Duodenal mucosa (tissue), 2 donors: Measurements from ENCODE around the gene ZFP36.
"Not testable (repeated sequence)": the region's sequence is repeated elsewhere in the genome, so short reads cannot be mapped to it uniquely, and the experiment has no call there.

Source experiments
- H3K27ac ChIP-seq: one replicate; pipeline ENCODE4 v1.7.0; 2013; ENCODE audit warnings: low read depth, low read length
- H3K27me3 ChIP-seq, 2 donors: one replicate each; pipeline ENCODE4 v1.7.0; 2013; ENCODE audit warnings: low read length in 2 of 2, control low read depth in 1 of 2; ENCODE audit not compliant: insufficient read depth in 2 of 2, control insufficient read depth in 1 of 2
- H3K36me3 ChIP-seq, 2 donors: one replicate each; pipeline ENCODE4 v1.7.0; 2013; ENCODE audit warnings: low read length in 2 of 2, control low read depth in 1 of 2; ENCODE audit not compliant: insufficient read depth in 2 of 2, control insufficient read depth in 1 of 2
- H3K4me1 ChIP-seq, 2 donors: one replicate each; pipeline ENCODE4 v1.7.0; 2013; ENCODE audit warnings: low read length in 2 of 2, control low read depth in 1 of 2; ENCODE audit not compliant: insufficient read depth in 2 of 2, control insufficient read depth in 1 of 2
- H3K4me3 ChIP-seq, 2 donors: one replicate each; pipeline ENCODE4 v1.7.0; 2013; ENCODE audit warnings: low read length in 2 of 2, low read depth in 1 of 2
- H3K9ac ChIP-seq, 2 donors: one replicate each; pipeline ENCODE4 v1.7.0; 2013; ENCODE audit warnings: low read length in 2 of 2, low read depth in 1 of 2
- H3K9me3 ChIP-seq, 2 donors: one replicate each; pipeline ENCODE4 v1.7.0; 2013; ENCODE audit warnings: low read length in 2 of 2, control low read depth in 1 of 2; ENCODE audit not compliant: control insufficient read depth in 1 of 2

ZFP36 gene

DNA sequence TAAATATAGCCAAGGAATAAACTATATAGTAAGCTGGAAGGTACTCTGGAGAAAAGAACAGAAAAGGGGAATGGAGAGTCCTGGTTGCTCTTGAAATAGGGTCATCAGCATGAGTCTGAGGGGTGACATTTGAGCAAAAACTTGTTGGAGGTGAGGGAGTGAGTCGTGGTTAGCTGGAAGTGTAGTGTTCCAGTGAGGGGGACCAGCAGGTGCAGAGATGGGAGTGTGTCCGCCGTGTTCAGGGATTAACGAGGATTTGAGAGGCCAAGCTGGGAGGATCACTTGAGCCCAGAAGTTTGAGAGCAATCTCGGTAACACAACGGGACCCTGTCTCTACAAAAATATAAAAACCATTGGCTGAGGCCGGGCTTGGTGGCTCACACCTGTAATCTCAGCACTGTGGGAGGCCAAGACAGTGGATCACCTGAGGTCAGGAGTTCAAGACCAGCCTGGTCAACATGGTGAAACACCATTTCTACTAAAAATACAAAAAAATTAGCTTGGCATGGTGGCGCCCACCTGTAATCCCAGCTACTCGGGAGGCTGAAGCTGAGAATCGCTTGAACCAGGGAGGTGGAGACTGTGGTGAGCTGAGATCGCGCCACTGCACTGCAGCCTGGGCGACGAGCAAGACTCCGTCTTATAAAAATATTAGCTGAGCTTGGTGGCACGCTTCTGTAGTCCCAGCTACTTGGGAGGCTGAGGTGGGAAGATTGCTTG, 39.9 kb downstream of the ZFP36 start:
- Histone ChIP-seq H3K9me3 (no peaks in the 10 kb centered on the region), H3K27ac (no peak overlapping the region), H3K27me3 (no peaks in the 10 kb centered on the region), H3K4me1 (peaks cover 33 to 39% of the 10 kb centered on the region in 2 donors), H3K9ac (peak overlapping the region; percentile 97 to 99), H3K4me3 (peak overlapping the region; percentile 98 to 100), H3K36me3 (peaks cover 3 to 12% of the 10 kb centered on the region in 2 donors)

DNA sequence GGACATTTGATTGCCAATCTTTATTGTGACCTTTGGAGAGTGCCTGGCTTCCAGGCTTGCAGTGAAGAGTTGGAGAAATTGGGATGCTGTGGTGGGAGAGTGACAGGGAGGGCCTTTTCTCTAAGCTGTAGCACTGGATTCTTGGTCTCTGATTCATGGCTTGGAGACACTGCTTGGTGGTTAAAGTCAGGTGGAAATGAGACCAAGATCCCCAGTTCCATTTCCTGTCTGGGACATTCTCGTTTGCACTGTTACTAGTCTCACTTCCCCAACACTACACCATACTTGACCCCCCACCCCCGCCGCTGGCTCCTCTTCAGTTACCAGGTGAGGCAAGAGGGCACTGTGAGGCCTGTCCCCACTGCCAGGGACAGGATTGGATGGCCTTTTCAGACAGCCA, 41.6 kb downstream of the ZFP36 start:
- Histone ChIP-seq H3K36me3 (peaks cover 14 to 28% of the 10 kb centered on the region in 2 donors), H3K4me3 (peak overlapping the region in 1 of 2 donors; percentile 7), H3K9ac (no peak overlapping the region), H3K27me3 (no peaks in the 10 kb centered on the region), H3K27ac (no peak overlapping the region), H3K4me1 (peaks cover 33 to 39% of the 10 kb centered on the region in 2 donors), H3K9me3 (no peaks in the 10 kb centered on the region)

DNA sequence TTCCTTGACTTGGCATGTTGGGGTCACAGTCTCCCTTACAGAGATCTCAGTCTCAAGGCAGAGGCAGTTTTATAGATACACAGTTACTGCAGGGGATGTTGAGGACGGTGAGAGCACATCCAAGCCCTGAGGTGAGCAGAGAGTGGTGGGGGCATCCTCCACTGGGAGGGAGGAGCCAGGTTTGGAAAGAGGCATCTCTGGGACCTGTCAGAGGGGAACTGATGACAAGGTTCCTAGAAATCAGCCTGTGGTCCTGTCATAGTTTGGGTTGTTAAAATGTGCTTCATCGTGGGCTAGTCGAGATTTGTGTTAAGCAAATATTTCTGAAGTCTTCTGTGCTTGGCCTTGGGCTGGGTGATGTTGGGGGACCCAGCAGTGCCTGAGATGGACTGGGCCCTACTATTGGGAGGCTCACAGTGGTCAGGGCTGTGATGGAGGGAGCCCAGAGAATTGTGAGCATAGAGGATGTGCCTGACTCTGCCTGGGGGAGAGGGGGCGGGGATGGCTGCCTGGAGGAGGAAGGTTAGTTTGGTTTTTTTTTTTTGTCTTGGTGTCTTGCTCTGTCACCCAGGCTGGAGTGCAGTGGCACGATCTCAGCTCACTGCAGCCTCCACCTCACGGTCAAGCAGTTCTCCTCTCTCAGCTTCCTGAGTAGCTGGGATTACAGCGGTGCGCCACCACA, 42.6 kb downstream of the ZFP36 start:
- H3K27ac ChIP-seq = no peak overlapping the region
- H3K4me1 ChIP-seq = peaks cover 33 to 38% of the 10 kb centered on the region in 2 donors
- no peak overlapping the region for H3K9ac ChIP-seq
- no peaks in the 10 kb centered on the region for H3K9me3 ChIP-seq
- H3K36me3 ChIP-seq = peaks cover 20 to 38% of the 10 kb centered on the region in 2 donors
- H3K27me3 ChIP-seq = no peaks in the 10 kb centered on the region
- H3K4me3 ChIP-seq = no peak overlapping the region

DNA sequence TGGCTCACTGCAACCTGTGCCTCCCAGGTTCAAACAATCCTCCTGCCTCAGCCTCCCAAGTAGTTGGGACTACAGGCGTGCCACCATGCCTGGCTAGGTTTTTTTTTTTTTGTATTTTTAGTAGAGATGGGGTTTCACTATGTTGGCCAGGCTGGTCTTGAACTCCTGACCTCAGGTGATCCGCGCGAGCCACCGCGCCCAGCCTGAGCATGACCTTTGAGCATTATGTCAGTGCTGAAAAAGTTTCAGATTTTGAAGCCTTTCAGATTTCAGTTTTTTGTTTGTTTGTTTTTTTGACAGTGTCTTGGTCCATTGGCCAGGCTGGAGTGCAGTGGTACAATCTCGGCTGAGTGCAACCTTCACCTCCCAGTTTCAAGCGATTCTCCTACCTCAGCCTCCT, 44.6 kb downstream of the ZFP36 start:
- H3K9me3 ChIP-seq, H3K27ac ChIP-seq, H3K27me3 ChIP-seq, H3K4me3 ChIP-seq, H3K9ac ChIP-seq: not testable (repeated sequence)
- Histone ChIP-seq H3K36me3 (peaks cover 23 to 50% of the 10 kb centered on the region in 2 donors), H3K4me1 (peaks cover 31 to 32% of the 10 kb centered on the region in 2 donors)
